C1 segment of cervical spinal cord (tissue), 14 donors: Measurements from ENCODE around the gene ODF4.
A peak's percentile ranks its signal among the peaks of the same experiment; 100 is the strongest.
"Not testable (repeated sequence)": the region's sequence is repeated elsewhere in the genome, so short reads cannot be mapped to it uniquely, and the experiment has no call there.

Source experiments
- DNase-seq, 14 donors: peaks; one replicate each; lab custom pipeline; 2025; lab: John Stamatoyannopoulos, UW

The ODF4 gene

DNA sequence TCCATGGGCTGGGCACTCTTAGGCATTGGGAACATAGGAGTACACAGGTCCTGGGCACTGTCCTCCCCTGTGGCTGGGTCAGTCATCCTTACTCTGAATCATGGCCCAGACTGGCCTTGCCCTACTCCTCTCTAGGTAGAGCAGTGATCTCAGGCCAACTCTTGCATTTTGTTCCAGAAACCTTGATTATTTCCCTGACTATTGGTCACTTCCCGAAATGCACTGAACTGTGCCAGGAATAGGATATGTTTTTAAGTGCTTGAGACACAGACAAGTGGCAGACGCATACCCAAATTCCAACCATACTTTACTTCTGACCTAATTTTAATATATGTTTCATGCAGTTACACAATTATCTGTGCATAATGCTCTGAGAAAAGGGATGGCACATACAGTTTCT, 26.6 kb downstream of the ODF4 start:
- DNase-seq, result peak in 1 of 14 donors; percentile 25

DNA sequence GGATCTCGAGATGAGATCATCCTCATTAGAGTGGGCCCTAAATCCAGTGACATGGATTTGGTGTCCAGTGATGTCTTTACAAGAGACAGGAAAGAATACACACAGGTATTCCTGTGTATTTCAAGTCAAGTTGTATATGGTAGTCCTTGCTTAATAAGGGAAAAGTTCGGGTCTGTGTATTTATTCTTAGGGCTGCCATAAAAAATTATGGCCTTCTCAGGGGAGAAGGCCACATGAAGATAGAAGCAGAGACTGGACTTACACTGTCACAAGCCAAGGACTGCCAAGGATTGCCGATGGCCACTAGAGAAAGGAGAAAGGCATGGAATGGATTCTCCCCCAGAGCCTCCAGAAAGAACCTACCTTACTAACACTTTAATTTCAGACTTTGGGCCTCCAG, 28.6 kb downstream of the ODF4 start:
- no peak for DNase-seq

DNA sequence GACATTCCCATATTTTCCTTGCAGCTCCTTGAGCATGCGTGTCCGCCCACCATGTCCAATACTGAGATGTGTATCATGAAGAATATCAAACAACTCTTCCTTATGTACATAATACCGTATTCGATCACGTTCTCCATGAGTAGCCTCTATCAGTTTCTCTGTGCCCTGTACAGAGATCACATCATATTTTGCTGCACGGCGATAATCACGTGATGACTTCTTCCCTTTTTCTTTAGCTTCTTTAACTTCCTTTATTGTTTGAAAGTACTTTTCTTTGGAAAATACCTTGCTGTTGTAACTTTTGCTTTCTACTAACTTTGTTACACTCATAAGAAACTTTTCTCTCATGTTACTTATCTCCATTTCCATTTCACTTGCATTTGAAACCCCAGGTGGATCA, 30.3 kb downstream of the ODF4 start:
- no peak for DNase-seq

DNA sequence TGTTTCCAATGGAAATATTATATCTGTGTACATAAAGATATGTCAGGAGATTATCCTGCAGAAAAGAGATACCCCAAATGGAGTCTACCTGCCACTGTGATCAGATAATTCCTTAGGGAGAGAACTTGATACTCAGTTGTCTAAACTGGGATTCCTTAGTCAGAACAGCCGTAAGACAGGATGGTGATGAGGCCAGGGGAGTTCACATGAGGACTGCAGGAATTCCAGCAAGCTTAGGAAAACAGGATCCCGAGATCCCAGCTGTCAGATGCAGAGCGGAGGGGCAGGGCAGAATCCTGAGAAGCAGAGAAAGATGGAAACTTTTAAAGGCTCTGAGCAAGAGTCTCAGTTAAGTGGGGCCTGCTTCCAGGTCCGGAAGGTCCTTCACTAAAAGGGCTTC, 32.1 kb downstream of the ODF4 start:
- DNase-seq, result no peak

DNA sequence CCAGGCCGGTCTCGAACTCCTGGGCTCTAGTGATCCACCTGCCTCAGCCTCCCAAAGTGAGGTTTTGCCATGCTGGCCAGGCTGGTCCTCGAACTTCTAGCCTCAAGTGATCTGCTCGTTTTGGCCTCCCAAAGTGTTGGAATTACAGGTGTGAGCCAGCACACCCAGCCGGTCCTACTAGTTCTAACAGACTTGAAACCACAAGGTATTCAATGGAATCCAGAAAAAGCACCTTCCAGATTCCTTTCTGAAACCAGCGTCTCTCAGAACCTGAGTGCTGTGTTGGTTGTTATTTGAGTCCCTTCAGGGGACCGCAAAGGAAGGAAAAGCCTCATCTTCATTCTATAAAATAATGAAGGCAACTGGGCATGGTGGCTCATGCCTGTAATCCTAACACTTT, 32.8 kb downstream of the ODF4 start:
- no peak for DNase-seq

DNA sequence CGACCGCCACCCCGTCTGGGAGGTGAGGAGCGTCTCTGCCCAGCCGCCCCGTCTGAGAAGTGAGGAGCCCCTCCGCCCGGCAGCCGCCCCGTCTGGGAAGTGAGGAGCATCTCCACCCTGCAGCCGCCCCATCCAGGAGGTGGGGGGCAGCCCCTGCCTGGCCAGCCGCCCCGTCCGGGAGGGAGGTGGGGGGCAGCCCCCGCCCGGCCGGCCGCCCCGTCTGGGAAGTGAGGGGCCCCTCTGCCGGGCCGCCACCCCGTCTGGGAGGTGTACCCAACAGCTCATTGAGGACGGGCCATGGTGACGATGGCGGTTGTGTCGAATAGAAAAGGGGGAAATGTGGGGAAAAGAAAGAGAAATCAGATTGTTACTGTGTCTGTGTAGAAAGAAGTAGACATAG, 34.2 kb downstream of the ODF4 start:
- not testable (repeated sequence) for DNase-seq

DNA sequence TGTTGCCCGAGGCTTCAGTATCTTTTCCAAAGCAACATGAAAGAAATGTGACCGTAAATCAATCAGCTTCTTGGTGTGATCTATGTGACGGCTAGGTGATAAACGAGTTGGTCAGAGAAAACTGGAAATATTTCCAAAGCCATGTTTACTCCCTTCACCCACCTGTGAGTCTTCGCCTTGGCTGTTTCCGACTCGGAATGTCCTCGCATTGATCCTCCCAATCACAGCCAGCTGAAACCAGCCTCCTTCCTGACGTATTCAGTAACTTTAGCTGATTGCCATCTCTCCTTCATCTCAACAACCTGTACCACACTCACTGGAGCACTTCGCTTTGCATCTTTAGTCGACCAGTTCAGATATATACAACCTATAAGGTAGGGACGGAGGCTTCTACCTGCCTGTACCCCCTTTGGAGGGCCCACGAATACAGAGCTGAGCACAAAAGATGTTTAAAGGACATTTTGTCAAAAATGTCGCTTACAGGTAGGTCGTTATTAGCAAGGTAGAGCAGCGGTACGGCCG, 36.2 kb downstream of the ODF4 start:
- peak in 3 of 14 donors; percentile 6 to 64 (median 38) for DNase-seq

DNA sequence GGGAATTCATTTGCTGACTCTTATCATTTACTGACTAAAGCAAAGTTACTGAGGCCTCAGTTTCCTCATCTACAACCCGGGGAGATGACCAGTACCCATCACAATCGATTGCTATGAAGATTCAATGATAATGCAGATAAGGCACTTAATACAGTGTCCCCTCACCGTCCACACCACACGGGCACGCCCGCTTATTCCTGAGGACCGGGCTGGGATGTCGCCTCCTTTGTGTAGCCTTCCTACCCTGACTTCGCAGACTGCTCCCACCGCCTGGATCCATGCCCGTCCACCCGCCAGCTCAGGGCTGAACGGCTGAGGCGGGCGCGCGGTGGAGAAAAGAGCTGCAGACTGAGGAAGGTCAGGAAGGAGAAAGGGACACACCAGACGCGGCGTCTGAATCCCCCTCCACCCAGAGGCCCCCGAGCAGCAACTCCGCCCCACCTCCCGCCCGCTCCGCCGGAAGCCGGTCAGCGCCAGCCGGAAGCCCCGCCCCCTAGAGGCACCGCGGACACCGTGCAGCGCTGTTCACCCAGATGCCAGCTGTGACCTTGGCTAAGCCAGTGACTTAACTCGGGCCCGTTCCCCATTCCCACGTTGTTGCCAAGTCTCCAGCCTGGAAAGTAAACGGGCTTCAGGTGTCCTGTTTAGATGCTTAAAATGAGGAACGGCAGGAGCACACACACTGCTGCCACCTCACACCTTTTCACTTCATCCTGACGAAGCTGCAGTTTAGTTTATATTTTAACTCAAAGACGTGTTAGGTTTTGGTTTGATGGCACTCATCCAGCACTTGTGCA, 36.8 kb downstream of the ODF4 start, which contains the start of gene KRABD2:
KRABD2 (minus strand) TSS at position 434 of the 797 bp plus-strand sequence.
- DNase-seq, result peak in 13 of 14 donors; percentile 36 to 90 (median 84)

DNA sequence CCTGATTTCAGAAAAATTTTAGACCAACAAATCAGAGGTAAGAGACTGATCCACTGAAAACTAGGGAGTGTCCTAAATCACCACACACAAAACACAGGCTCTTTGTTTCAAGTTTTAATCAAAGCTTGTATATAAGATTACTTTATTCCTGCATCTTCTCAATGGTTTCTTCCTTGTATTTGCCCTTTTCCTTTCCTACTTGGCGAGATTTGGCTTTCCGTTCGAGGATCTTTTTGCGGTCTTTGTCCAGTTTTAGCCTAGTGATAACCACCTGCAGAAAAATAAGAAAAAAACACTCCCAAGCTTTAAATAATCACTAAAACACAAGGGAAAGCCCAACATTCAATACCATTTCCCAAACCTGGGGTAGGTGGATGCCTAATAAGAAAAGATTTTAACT, 37.8 kb downstream of the ODF4 start:
- no peak for DNase-seq

DNA sequence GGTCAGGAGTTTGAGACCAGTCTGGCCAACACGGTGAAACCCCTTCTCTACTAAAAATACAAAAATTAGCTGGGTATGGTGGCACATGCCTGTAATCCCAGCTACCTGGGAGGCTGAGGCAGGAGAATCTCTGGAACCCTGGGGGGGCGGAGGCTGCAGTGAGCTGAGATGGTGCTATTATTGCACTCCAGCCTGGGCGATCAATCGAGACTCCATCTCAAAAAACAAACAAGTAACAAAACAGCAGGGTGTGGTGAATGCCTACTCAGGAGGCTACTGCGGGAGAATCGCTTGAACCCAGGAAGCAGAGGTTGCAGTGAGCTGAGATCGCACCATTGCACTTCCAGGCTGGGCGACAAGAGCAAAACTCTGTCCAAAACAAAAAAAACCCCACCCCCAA, 38.5 kb downstream of the ODF4 start:
- DNase-seq, result not testable (repeated sequence)

DNA sequence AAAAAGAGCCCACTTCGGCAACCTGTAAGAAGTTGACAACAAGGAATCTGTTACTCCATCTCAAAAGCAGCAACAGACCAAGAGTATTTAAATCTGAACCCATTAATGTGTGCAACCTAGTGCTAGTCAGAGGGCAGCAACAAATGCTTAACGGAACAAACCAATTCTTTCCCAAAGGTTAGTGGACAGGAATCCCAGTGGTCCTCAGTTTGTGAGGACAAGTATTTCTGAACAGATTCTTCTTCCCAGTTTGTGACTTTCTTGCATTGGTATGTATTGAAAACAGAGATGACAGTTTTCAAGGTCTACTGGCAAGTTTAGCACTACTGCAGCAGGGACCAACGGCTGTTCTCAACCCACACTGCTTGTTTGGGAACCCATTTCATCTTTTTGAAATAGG, 40.4 kb downstream of the ODF4 start:
- DNase-seq, result no peak

DNA sequence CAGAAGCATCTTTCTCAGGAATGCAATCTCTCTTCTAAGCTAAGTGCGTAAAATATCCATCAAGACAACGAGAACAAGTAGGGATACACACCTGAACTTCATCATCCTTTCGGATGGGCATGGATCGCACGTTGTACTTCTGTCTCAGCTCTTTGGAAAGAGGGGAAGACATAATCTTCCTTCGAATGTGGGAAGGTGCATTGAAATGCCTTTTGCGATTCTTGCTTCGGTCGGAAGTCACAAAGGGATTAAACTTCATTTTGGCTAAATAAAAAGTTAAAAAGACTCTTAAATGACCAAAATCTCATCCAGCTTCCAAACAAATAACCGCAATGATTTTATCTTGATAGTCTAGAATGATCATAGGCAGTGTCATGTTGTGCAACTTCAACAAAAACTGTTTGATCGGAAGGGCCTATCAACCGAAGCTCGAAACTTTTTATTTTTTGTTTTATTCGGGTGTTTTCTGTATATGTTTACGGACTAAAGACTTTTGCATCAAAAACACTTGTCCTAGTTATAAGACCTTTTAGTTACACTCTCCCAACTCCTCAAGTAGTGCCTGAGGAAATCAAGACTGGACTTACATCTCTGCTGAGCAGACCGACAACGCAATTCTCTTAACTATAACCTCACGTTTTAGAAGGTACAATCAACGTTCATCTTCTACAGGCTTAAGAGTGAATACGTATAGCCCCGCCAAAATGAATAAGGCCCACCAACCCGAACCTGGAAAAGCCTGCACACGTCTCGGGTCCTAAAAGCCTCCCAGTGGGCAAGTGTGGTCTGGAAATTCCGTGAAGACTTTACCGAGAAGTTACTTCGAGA, 42.6 kb downstream of the ODF4 start:
- no peak for DNase-seq

DNA sequence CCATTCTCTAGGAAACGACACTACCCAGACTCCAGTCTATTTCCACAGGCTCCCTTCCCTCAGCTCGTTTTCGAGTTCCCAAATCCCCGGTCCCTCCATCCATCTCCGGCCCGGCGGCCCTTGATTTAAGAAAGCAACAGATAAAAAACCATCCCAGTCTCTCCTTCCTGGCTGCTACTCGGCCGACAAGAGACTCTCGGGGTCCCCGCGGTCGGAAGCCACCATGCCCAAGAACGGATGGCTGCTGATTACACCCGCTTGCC, 43.2 kb downstream of the ODF4 start:
- DNase-seq, result no peak

DNA sequence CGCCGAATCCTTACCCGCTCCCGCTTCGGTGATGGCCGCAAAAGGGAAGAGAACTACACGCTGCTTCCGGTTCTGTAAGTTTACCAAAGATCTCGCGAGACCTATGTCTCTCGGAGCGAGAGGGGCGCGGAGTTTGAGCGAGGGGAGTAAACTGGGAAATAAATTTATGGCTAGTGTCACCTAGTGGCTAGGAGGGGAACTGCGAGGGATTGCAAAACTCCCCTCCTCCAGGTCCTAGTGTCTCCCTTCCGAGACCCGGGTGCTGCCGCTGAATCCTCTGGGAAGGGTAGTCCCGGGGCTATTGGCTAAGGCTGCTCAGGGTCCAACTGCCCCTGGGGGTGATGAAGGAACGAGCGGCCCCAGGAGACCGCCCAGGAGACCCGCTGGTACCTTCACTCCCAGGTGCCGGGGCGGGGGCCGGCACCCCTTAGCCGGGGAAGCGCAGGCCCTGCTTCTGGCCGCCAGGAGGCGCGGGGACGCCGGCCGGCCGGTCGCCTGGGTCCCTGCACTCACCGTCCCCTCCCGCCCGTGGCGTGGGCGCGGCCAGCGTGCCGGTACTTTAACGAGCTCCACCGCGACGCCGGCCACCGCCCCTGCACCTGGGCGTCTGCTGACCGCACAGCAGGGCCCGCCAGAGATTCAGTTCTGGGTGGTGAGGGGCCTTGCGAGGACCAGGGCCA, 43.6 kb downstream of the ODF4 start, which contains the start of gene RPL26:
RPL26 (minus strand) TSS at position 51 of the 680 bp plus-strand sequence. CDS start 883 bp downstream, outside the sequence.
- DNase-seq, result peak; percentile 78 to 98 (median 94)

DNA sequence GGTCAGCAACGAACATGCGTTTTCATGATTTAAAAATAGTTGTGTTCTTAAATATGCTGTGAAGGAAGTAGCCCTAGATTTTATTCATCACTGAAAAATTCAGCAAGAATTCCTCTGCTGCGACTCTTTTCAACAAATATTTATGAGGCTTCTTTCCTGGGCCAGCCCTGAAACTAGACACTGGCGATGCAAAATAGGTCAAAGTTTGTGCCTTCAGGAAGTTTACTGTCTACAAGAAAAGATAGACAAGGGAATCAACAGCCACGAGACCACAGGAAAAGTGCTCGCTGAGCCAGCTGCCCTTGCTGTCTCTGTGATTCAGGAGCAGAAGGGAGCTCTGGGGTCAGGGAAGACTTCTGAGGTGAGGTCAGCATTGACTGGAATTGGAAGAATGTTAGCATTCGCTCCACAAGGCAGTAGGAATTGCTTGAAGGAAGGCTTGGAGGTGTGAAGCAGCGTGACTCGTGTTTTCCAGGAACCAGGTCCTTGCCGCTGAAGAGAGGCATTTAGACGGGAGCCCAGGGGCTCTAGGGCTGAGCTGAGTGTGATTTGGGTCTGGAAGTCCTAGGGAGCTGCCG, 45.2 kb downstream of the ODF4 start:
- no peak for DNase-seq

DNA sequence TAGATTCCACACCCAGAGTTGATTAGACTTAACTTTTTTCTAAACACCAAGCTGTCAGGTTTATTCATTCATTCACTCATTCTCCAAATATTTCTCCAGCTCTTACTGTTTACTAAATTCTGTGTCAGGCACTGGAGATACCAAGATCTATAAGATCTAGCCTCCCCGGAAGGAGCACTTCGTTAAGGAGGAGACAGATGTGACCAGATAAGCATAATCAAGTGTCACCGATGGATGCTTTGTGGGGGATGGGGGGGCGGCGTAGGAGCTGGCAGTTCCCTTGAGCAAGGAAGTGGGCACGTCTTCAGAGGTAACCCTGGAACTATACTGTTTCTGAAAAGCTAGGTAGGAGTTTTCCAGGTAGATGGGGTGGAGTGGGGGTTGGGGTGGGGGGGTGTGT, 47.2 kb downstream of the ODF4 start:
- no peak for DNase-seq

DNA sequence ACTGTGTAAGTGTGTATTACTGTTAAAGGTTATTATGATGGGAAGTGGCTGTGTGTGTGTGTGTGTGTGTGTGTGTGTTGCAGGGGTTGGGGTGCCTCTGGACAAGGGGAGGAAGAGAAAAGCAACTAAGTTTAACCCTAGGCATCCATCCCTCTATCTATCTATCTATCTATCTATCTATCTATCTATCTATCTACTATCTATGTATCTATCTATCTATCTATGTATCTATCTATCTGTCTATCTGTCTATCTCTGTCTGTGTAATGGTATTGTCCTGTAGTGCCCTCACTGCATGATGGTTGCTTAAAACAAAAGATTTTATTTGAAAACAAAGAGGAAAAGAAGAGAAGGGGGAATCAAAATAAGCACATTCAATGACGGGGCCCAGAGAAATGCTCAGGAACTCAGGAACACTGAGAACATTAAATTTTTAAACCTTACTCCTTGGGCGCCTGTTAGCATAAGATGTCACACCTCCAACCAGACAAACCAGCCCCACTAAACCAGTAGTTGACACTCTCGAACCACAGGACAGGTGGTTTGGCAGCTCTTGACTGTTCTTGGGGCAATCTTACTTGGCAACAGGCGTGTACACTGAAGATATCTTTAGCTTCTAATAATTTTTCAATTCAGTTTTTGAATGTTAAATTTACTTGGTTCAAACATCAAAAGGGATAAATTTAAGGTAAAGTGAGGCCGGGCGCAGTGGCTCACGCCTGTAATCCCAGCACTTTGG, 48.4 kb downstream of the ODF4 start:
- DNase-seq, result no peak

DNA sequence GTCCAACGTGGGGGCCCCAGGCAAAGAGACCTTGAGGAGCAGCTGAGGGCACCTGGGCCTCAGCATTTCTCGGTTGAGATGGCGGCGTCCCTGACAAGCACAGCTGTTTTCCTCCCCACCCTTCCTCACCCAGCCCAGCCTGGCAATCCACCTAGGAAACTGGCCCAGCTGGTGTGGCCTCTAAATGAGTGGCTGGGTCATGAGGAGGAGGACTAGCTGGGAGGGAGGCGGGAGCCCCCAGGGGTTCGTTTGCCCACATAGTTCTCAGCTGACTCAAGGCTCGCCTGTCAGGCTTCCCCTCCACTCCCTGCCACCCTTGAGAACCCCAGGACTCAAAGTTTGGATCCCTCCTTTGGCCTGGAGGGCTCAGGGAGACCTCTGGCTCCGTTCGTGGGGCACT, 52.1 kb downstream of the ODF4 start:
- no peak for DNase-seq

DNA sequence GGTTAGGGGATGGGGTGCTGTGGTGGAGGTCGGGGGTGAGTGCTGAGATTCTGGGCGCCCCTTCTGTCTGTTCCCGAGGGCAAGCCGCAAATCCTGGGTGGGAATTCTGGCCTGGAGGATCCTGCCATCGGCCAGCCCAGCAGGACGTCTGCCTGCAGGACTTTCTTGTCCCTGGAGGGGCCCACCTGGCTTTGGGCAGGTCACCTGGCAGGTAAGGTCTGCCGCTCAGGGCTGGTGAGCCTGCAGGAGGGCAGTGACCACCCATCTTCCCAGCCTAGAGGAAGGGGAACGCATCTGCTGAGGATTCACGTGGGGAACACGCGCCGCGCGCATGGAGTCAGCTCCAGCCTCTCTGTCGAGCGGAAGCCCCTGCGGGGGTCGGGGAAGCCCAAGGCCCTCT, 52.6 kb downstream of the ODF4 start:
- no peak for DNase-seq

DNA sequence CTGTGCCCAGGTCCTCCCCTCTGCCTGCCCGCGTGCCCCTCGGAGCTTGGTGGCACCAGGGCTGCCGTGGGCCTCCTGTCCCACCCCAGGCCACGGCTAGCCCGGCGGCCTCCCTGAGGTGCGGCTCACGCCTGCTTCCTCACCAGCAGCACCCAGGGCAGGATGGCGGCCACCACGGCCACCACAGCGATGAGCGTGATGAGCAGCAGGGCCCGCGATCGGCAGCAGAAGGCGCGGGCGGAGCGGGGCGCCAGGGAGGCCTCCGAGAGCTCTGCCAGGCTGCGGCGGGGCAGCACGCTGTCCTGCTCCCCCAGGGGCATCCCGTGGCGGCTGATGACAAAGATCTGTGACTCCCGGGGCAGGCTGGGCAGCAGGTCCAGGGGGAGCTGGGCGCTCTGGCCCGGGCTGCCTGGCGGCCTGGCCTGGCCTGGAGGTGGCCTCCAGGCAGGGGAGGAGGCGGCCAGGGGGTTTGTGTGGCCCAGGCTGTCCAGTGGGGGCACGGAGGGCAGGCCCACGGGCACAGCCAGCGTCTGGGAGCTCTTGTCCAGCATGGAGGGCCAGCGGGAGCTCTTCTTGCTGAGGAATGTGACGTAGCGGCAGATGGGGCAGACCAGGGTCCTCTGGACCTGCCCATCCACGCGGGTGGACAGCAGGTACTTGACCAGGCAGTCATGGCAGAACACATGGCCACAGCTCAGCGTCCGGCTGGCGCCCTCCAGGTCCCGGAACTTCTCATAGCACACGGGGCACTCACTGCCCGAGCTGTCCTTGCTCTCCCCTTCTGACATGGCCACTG, 53.2 kb downstream of the ODF4 start:
- DNase-seq, result no peak
